Stomach (tissue), 4 donors: ENCODE results near the gene RFX2.
"Not testable (repeated sequence)": the region's sequence is repeated elsewhere in the genome, so short reads cannot be mapped to it uniquely, and the experiment has no call there.

Experiments
- EP300 ChIP-seq: sonication (generic); formaldehyde crosslinking; IDR thresholded peaks from one replicate; pipeline ENCODE4 v1.6.1; 2017; ENCODE audit warnings: antibody characterized with exemption
- POLR2A ChIP-seq, 4 donors: fragments of 450-650 bp; IDR thresholded peaks; one replicate each; pipeline ENCODE4 v1.6.1; 2016; ENCODE audit warnings: antibody characterized with exemption in 4 of 4, control low read depth in 2 of 4, mild to moderate bottlenecking in 1 of 4, moderate library complexity in 1 of 4

DNA sequence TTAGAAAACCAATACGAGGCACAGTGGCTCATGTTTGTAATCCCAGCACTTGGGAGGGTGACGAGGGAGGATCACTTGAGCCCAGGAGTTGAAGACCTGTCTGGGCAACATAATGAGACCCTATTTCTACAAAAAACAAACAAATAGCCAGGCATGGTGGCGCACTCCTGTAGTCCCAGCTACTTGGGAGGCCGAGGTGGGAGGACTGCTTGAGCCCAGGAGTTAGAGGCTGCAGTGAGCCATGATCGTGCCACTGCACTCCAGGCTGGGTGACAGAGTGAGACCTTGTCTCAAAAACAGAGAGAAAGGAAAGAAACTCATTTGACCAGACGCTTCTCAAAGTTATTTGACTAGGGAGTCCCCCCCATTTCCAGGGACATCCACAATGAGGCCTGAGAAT, 147.0 kb downstream of the RFX2 start:
- not testable (repeated sequence) for TF ChIP-seq POLR2A (IDR thresholded peaks at IDR 0.05); EP300
